GM23248 (cell line): ENCODE measurements around the gene NPY.

ENCODE experiments used
- EZH2 ChIP-seq: fragments of 200-600 bp; sonication (generic); IDR thresholded peaks from 2 replicates; pipeline ENCODE4 v1.6.1; 2018; ENCODE audit warnings: antibody characterized with exemption, mild to moderate bottlenecking; ENCODE audit not compliant: insufficient read depth, poor library complexity, severe bottlenecking
- EZH2phosphoT487 ChIP-seq: fragments of 200-600 bp; sonication (generic); IDR thresholded peaks from 2 replicates; pipeline ENCODE4 v1.6.1; 2018; ENCODE audit warnings: antibody characterized with exemption, moderate library complexity, mild to moderate bottlenecking, low read depth; ENCODE audit not compliant: insufficient read depth

- 0 out of 2 replicates have a peak, but pooled peaks have one; percentile 61 for TF ChIP-seq EZH2phosphoT487
- TF ChIP-seq EZH2 = peak; percentile 45
Measured at GRCh38 chr7:24284699-24285506, 913 bp downstream of the NPY start.
